GM19397 (cell line): Measurements from ENCODE around the gene EVC.
"Not testable (repeated sequence)": the region's sequence is repeated elsewhere in the genome, so short reads cannot be mapped to it uniquely, and the experiment has no call there.

Experiments used
- ATAC-seq: cut with Tn5 transposase; IDR thresholded peaks from one replicate; pipeline ENCODE4 v1.9.1; 2021; ENCODE audit warnings: mild to moderate bottlenecking, moderate library complexity; ENCODE audit not compliant: unreplicated experiment

EVC gene

GRCh38 chr4:5707778-5708448 is 3.1 kb upstream of the EVC start:
- ATAC-seq = no peak

- no peak for ATAC-seq
Measured at GRCh38 chr4:5708449-5709206, 2.4 kb upstream of the EVC start, which contains the start of gene EVC2. EVC2 (minus strand) TSS chr4:5708559; CDS start chr4:5708513, 46 bp downstream.

GRCh38 chr4:5709207-5709575 is 1.8 kb upstream of the EVC start:
- no peak for ATAC-seq

GRCh38 chr4:5710065-5710960 is 688 bp upstream of the EVC start:
- no peak for ATAC-seq

- ATAC-seq = no peak
Measured at GRCh38 chr4:5711479-5712184, 631 bp downstream of the EVC start.

GRCh38 chr4:5712517-5712916 is 1.5 kb downstream of the EVC start:
- ATAC-seq = no peak

GRCh38 chr4:5712931-5713330 is 1.9 kb downstream of the EVC start:
- no peak for ATAC-seq

- ATAC-seq = no peak
Measured at GRCh38 chr4:5713861-5714260, 2.9 kb downstream of the EVC start.

- no peak for ATAC-seq
Measured at GRCh38 chr4:5715357-5715756, 4.4 kb downstream of the EVC start.

- no peak for ATAC-seq
Measured at GRCh38 chr4:5716391-5716790, 5.4 kb downstream of the EVC start.

GRCh38 chr4:5717449-5718158 is 6.6 kb downstream of the EVC start:
- ATAC-seq = no peak

- no peak for ATAC-seq
Measured at GRCh38 chr4:5718411-5718810, 7.4 kb downstream of the EVC start.

GRCh38 chr4:5719350-5720055 is 8.5 kb downstream of the EVC start:
- ATAC-seq = no peak

- ATAC-seq = no peak
Measured at GRCh38 chr4:5720157-5720850, 9.3 kb downstream of the EVC start.

GRCh38 chr4:5720980-5721379 is 10.0 kb downstream of the EVC start:
- ATAC-seq = no peak

GRCh38 chr4:5721923-5722322 is 10.9 kb downstream of the EVC start:
- no peak for ATAC-seq

GRCh38 chr4:5722328-5722727 is 11.3 kb downstream of the EVC start:
- ATAC-seq = no peak

- no peak for ATAC-seq
Measured at GRCh38 chr4:5724377-5724776, 13.4 kb downstream of the EVC start.

- not testable (repeated sequence) for ATAC-seq
Measured at GRCh38 chr4:5728412-5728811, 17.4 kb downstream of the EVC start.
